ENCODE results near the gene PLCB3.

DNA sequence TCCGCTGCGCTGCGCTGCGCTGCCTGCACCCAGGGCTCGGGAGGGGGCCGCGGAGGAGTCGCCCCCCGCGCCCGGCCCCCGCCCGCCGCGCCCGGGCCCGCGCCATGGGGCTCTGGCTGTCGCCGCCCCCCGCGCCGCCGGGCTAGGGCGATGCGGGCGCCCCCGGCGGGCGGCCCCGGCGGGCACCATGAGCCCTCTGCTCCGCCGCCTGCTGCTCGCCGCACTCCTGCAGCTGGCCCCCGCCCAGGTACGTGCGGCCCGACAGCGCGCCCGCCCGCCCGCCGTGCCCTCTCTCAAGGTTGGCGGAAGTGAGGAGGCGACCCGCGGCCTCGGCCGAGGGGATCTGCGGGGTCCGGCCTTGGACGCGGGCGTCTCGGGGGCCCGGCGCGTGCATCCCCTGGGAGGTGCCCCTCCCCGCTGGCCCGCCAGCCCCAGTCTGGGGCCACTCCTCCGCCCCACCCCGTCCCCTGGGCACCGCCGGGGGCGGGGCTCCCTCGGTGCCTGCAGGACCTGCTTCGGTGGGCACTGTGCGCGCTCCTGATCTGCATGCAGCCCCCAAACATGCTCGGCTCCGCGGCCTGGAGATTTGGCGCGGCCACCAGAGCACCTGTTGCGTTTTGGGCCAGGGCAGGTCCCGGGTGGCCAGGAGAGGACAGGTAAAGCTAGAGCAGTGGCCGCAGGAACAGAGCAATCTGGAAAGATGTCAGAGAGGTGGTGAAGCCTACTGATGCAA is 16.5 kb upstream of the PLCB3 start:
- TF ChIP-seq, protein P1, sequence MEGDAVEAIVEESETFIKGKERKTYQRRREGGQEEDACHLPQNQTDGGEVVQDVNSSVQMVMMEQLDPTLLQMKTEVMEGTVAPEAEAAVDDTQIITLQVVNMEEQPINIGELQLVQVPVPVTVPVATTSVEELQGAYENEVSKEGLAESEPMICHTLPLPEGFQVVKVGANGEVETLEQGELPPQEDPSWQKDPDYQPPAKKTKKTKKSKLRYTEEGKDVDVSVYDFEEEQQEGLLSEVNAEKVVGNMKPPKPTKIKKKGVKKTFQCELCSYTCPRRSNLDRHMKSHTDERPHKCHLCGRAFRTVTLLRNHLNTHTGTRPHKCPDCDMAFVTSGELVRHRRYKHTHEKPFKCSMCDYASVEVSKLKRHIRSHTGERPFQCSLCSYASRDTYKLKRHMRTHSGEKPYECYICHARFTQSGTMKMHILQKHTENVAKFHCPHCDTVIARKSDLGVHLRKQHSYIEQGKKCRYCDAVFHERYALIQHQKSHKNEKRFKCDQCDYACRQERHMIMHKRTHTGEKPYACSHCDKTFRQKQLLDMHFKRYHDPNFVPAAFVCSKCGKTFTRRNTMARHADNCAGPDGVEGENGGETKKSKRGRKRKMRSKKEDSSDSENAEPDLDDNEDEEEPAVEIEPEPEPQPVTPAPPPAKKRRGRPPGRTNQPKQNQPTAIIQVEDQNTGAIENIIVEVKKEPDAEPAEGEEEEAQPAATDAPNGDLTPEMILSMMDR (IDR thresholded peaks at IDR 0.05; ENCODE audit: poor library complexity, severe bottlenecking): peak; percentile 28
- TF ChIP-seq EZH2 (IDR thresholded peaks at IDR 0.05; ENCODE audit: borderline replicate concordance, insufficient read depth, low read length, poor library complexity, severe bottlenecking): no peak
- TF ChIP-seq TAF1 (IDR thresholded peaks at IDR 0.05; ENCODE audit: low read depth): no peak
- no peak for TF ChIP-seq SMC3 (conservative IDR thresholded peaks at IDR 0.05; ENCODE audit: poor library complexity)
- TF ChIP-seq POLR2AphosphoS5 (IDR thresholded peaks at IDR 0.05): no peak
- no peak for TF ChIP-seq EP300 (conservative IDR thresholded peaks at IDR 0.05; ENCODE audit: poor library complexity, severe bottlenecking)
- TF ChIP-seq RAD21 (conservative IDR thresholded peaks at IDR 0.05): no peak
